HepG2 (cell line): Measurements from ENCODE around the gene MBOAT7.

ENCODE experiments used
- NR2C2 ChIP-seq: sonication (generic); formaldehyde crosslinking; IDR thresholded peaks from 2 replicates; pipeline ENCODE4 v1.4.0; 2020; ENCODE audit warnings: missing genetic modification reagents, mild to moderate bottlenecking, moderate library complexity, borderline replicate concordance
- SRSF9 ChIP-seq: fragments of 200-400 bp; formaldehyde crosslinking; IDR thresholded peaks from 2 replicates; pipeline ENCODE4 v1.6.1; 2018; ENCODE audit warnings: borderline replicate concordance, mild to moderate bottlenecking, low read depth, low read length; ENCODE audit not compliant: insufficient read depth, poor library complexity, severe bottlenecking
- ZFP36 ChIP-seq: fragments of 150-350 bp; IDR thresholded peaks from 2 replicates; pipeline ENCODE4 v1.6.1; 2018; ENCODE audit warnings: borderline replicate concordance, low read length, low read depth; ENCODE audit not compliant: partially characterized antibody
- ZNF660 ChIP-seq: sonication (generic); formaldehyde crosslinking; IDR thresholded peaks from 2 replicates; pipeline ENCODE4 v1.5.1; 2020; ENCODE audit warnings: mild to moderate bottlenecking, low read depth, missing genetic modification reagents, borderline replicate concordance

DNA sequence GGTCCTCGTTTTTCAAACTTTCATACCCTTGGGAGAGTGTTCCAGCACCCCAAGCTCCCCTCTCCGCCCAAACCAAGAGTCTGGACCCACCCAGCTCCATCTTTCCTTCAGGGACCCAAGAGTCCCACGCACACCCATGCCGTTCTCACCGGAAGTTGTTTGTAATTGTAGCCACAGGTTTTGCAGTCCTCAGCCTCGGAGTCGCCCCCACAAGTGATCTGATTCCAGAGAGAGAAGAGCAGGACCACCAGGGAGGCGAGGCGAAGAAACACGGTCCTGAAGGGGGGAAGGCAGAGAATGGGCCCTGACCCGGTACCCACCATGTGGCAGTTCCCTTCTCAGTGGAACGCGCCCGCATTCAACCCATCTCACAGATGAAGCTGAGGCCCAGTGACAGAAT, 26.5 kb downstream of the MBOAT7 start:
- TF ChIP-seq NR2C2 (CRISPR knock-in tag) (no peak), SRSF9 (no peak), ZFP36 (no peak), ZNF660 (CRISPR knock-in tag) (no peak)
